ENCODE results near the gene LSM6.

DNA sequence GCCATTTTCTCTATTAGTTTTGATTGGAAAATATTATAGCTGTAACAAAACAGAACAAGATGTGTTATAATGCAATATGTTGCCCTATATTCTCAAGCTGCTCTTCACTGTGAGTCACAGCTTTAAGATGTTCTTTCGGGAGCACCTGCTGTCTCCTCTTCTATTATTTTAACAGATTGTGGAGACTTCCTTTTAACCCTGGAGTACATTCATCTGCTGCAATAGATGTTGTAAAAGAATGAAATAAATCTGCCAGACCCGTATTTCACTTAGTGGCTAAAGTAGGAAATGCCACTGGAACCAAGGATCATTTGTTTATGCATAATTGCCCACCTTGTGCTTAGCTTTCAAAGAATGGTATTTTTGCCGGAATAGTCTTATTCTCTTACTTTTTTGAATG is 11.1 kb downstream of the LSM6 start:
- TF ChIP-seq PPARA (CRISPR knock-in tag; IDR thresholded peaks at IDR 0.05; ENCODE audit: borderline replicate concordance) (no peak), SNAI2 (CRISPR knock-in tag; IDR thresholded peaks at IDR 0.05) (no peak), CSDC2 (CRISPR knock-in tag; IDR thresholded peaks at IDR 0.05) (no peak), RARB (CRISPR knock-in tag; IDR thresholded peaks at IDR 0.05) (no peak)
- TF ChIP-seq, protein P1, sequence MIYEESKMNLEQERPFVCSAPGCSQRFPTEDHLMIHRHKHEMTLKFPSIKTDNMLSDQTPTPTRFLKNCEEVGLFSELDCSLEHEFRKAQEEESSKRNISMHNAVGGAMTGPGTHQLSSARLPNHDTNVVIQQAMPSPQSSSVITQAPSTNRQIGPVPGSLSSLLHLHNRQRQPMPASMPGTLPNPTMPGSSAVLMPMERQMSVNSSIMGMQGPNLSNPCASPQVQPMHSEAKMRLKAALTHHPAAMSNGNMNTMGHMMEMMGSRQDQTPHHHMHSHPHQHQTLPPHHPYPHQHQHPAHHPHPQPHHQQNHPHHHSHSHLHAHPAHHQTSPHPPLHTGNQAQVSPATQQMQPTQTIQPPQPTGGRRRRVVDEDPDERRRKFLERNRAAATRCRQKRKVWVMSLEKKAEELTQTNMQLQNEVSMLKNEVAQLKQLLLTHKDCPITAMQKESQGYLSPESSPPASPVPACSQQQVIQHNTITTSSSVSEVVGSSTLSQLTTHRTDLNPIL (CRISPR knock-in tag; IDR thresholded peaks at IDR 0.05; ENCODE audit: low read depth) = no peak
- TF ChIP-seq, protein P2, sequence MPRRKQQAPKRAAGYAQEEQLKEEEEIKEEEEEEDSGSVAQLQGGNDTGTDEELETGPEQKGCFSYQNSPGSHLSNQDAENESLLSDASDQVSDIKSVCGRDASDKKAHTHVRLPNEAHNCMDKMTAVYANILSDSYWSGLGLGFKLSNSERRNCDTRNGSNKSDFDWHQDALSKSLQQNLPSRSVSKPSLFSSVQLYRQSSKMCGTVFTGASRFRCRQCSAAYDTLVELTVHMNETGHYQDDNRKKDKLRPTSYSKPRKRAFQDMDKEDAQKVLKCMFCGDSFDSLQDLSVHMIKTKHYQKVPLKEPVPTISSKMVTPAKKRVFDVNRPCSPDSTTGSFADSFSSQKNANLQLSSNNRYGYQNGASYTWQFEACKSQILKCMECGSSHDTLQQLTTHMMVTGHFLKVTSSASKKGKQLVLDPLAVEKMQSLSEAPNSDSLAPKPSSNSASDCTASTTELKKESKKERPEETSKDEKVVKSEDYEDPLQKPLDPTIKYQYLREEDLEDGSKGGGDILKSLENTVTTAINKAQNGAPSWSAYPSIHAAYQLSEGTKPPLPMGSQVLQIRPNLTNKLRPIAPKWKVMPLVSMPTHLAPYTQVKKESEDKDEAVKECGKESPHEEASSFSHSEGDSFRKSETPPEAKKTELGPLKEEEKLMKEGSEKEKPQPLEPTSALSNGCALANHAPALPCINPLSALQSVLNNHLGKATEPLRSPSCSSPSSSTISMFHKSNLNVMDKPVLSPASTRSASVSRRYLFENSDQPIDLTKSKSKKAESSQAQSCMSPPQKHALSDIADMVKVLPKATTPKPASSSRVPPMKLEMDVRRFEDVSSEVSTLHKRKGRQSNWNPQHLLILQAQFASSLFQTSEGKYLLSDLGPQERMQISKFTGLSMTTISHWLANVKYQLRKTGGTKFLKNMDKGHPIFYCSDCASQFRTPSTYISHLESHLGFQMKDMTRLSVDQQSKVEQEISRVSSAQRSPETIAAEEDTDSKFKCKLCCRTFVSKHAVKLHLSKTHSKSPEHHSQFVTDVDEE (CRISPR knock-in tag; IDR thresholded peaks at IDR 0.05) = no peak
